ENCODE results near the gene KIAA0825.

KIAA0825 gene

DNA sequence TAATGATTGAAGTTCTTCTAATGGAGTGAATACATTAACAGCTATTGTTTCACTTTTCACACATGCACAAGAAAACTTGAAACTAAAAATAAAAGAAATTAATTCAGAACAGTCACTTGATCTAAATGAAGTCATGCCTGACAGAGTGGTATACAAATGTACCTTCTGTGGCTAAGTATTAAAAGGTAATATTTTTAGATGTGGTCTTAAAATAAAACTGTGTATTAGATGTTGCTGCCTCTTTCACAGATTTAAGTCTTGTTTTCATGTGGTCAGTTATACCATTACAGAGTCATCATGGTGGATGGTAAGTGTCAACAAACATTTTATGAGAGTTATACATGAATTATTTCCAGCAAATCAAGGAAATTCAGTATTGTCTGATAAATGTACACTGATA is 47.0 kb downstream of the KIAA0825 start:
- DNase-seq, result no peak

- DNase-seq, result no peak
These were observed 53.6 kb downstream of the KIAA0825 start for GRCh38 chr5:94564812-94565211.

GRCh38 chr5:94562327-94562971 is 56.0 kb downstream of the KIAA0825 start:
- no peak for DNase-seq

DNA sequence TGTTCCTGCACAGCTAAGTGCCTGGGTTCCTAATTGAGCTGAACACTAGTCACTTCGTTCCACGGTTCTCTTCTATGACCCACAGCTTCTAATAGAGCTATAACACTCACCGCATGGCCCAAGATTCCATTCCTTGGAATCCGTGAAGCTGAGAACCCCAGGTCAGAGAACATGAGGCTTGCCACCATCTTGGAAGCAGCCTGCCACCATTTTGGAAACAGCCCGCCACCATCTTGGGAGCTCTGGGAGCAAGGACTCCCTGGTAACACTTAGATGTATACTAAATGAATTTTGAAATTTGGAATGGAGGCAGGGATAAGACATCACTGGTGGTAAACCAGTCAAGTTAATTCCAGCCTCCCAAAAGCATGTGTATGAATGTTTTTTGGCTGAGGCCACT is 60.4 kb downstream of the KIAA0825 start:
- DNase-seq, result no peak

DNA sequence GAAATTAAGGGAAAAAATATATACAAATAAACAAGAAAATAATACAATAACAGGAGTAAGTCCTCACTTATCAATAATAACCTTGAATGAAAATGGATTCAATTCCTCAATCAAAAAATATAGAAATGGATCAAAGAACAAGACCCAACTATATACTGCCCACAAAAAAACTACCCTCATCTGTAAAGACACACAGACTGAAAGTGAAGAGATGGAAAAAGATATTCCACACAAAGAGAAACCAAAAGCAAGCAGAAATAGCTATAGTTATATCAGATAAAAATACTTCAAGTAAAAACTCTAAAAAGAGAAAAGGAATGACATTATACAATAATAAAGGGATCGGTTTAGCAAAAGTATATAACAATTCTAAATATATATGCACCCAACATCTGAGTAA is 66.5 kb downstream of the KIAA0825 start:
- no peak for DNase-seq

DNA sequence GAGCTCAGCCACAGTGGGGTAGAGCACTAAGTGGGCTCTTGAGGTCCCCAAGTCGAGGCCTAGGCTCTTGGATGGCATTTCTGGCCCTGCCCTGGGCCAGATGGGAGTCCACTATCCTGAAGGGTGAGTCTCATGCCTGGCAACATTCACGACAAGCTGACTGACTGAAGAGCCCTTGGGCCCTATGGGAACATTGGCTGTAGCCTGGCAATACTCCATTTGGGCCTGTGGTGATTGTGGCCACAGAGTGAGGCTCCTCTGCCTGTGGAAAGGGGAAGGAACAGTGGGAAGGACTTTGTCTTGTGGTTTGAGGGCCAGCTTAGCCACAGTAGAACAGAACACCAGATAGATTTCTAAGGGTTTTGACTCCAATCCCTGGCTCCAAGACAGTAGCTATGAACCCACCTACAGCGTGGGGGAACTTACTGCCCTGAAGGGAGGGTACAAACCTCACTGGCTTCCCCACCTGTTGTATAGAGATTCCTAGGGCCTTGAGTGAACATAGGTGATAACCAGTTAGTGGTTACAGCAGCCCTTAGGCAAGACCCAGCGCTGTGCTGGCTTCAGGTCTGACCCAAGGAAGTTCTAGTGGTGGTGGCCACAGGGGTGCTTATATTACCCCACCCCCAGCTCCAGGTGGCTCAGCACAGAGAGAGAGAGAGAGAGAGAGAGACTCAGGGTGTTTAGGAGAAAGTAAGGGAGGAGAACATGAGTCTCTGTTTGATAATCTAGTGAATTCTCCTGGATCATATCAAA is 72.4 kb downstream of the KIAA0825 start:
- DNase-seq, result no peak

- no peak for DNase-seq
These were observed 73.4 kb downstream of the KIAA0825 start for GRCh38 chr5:94544875-94545547.

GRCh38 chr5:94544031-94544650 is 74.3 kb downstream of the KIAA0825 start:
- DNase-seq, result no peak

- no peak for DNase-seq
These were observed 77.4 kb downstream of the KIAA0825 start for GRCh38 chr5:94540856-94541494.

GRCh38 chr5:94538260-94538659 is 80.1 kb downstream of the KIAA0825 start:
- DNase-seq, result no peak

GRCh38 chr5:94526706-94527105 is 91.7 kb downstream of the KIAA0825 start:
- DNase-seq, result no peak

GRCh38 chr5:94524841-94525697 is 93.3 kb downstream of the KIAA0825 start:
- no peak for DNase-seq

- DNase-seq, result no peak
These were observed 95.4 kb downstream of the KIAA0825 start for GRCh38 chr5:94523018-94523417.

- no peak for DNase-seq
These were observed 96.3 kb downstream of the KIAA0825 start for GRCh38 chr5:94522117-94522516.

DNA sequence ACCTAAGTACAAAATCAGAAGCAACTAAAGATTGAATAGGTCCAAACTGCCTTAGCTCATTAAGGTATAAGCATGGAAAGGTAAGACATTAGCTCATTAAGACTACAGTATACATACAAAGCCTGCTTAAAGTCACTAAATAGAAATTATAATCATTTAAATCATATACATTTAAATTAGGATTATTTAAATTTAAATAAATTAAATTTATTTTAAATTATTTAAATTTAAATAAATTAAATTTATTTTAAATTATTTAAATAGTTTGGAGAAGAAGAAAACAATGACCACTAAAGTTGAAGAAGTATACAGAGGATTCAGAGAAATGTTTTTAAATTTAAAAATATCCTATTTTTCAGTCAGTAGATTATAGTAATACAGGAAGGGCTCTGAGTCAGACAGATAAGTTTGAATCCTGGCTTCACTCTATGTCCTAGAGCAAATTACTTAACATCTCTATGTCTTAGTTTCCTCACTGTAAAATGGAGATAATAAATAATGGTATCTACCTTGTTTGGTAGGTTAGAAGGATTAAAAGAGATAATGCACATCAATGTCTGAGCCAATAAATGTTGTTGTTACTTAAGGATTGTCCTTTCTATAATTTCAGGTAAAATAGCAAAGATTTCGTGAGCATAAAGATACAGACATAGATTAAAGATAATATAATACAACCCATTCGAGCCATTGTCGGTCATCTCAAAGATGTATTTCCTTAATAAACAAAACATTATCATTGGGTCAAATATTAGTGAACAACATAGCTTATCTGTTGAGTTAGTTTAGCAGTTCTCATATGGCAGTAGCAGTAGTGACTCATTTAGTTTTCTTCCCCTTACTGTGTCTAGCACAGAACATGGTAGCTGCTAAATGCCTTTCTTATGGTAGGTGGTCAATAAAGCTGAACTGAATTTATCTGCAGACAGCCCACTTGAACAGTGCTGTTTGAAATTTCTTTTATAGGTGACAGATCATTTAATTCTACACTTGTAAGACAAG is 100.6 kb downstream of the KIAA0825 start:
- no peak for DNase-seq

GRCh38 chr5:94516148-94516547 is 102.3 kb downstream of the KIAA0825 start:
- no peak for DNase-seq

DNA sequence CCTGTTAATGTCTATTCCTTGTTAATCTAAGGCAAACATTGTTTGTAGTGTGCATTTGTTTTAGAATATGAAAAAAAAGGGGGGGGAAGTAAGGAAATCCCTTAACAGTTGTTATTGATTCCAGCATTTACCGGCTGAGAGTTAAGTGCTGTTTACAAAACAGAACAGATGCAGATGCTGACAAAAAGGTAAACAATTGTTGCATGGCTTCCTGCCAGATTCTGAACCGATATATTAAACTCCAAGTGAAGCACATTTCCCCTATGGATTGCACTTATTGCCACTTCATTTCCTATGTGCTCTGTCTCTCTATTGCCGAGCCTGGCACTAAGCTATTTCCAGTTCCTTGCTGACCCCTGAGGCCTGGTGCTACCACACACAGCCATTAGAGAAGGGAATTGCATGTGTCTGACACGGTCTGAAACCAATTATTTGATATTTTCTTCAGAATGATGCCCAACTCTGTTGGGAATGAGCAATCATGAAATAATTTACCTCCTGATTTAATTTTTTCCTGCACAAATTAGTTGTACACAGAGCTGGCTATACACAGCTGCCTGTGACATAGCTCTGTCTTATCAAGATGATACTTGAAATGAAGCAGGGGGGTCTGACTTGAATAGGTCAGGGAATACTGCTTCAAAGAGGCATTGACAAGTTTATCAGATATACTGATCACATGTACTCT is 109.8 kb downstream of the KIAA0825 start:
- DNase-seq, result peak; percentile 55

DNA sequence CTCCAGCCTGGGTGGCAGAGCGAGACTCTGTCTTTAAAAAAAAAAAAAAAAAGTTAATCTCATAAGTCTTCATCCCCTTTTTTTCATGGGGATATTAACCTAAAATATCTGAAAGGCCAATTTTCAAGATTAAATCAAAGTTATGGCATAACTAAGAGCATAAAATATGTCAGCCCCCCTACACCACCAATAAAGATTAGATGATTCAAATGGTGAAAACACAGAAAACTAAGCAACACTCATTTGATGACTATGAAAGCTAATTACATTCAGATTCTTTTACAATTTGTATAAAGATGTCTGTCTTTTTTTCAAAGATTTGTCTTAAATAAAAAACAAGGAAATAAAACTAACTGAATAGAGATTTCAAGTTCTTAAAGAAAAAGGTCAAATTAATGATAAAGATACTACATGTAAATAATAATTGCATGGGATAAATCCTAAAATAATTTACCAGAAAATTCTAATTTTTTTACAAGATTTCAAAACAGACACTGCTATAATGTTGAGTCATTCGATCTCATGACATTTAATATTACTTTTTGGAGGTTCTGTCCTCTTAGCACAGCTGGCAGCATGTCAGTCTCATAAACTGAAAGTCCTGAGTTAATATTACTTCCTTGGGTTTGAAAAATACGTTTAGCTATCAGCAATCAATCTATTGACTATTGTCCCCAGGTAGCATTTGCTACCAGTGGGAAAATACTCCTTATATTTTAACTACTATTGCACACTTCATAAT is 112.9 kb downstream of the KIAA0825 start:
- DNase-seq, result no peak

GRCh38 chr5:94503677-94504076 is 114.7 kb downstream of the KIAA0825 start:
- no peak for DNase-seq
